WERI-Rb-1 (cell line): Measurements from ENCODE around the gene MYH2.

Source experiments
- DNase-seq: peaks from one replicate; pipeline ENCODE4 v3.0.0-alpha.2; 2020
- H3K27ac ChIP-seq: fragments of 250-450 bp; sonication (Bioruptor Pico); 2 replicates; pipeline ENCODE4 v1.5.1; 2020; ENCODE audit warnings: mild to moderate bottlenecking, moderate library complexity
- H3K27me3 ChIP-seq: fragments of 250-450 bp; sonication (Bioruptor Pico); 2 replicates; pipeline ENCODE4 v1.5.1; 2021; ENCODE audit warnings: mild to moderate bottlenecking, low read depth, moderate library complexity; ENCODE audit not compliant: insufficient read depth, severe bottlenecking
- H3K36me3 ChIP-seq: fragments of 250-450 bp; sonication (Bioruptor Pico); 2 replicates; pipeline ENCODE4 v1.5.1; 2020; ENCODE audit warnings: mild to moderate bottlenecking, moderate library complexity
- H3K4me3 ChIP-seq: 2 replicates; pipeline ENCODE4 v1.5.1; 2011; ENCODE audit warnings: low read depth, mild to moderate bottlenecking, control low read depth, low read length
- H3K9me3 ChIP-seq: fragments of 250-450 bp; sonication (Bioruptor Pico); 2 replicates; pipeline ENCODE4 v1.5.1; 2021; ENCODE audit warnings: mild to moderate bottlenecking, moderate library complexity; ENCODE audit not compliant: severe bottlenecking
- TF ChIP-seq, protein P1 (sequence below): IDR thresholded peaks from 2 replicates; pipeline ENCODE4 v1.5.1; 2011; ENCODE audit warnings: low read depth, mild to moderate bottlenecking, control low read depth, inconsistent platforms, low read length

The MYH2 gene

DNA sequence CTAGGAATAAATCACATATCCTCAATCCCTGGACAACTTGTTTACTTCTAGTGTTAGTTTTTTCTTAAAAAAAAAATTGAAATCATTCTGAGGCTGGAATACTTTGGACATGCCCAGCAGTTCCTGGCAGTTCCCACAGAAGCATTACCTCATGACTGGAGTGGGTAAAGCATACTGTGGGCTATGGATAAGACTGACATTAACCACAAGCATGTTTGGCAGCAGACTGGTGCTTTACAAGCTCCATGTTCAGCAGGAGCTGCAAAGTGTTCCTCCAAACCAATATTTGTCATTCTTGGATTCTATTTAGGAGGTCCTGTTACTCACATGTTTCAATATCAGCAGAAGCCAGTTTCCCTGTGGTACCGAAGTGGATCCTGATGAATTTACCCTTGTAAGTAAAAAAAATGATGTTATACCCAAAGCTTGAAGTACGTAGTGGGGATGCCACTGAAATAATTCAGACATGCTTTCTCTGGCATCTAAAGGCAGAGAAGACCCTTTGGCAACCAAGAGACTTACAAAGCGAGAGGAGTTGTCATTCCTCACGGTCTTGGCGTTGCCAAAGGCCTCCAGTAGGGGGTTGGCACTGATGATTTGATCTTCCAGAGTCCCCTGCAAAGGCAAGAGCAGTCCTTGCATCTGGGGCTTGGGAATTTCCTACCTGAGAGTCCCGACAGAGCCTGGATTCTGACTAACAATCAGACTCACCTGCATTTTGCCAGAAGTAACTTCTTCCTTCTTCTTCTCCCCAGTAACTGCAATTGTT is 36.0 kb downstream of the MYH2 start:
- Histone ChIP-seq H3K36me3 (no peaks in the 10 kb centered on the region), H3K27me3 (peaks cover 5% of the 10 kb centered on the region), H3K4me3 (no peak overlapping the region), H3K27ac (no peak overlapping the region), H3K9me3 (no peaks in the 10 kb centered on the region)
- DNase-seq: no peak
- TF ChIP-seq, protein P1, sequence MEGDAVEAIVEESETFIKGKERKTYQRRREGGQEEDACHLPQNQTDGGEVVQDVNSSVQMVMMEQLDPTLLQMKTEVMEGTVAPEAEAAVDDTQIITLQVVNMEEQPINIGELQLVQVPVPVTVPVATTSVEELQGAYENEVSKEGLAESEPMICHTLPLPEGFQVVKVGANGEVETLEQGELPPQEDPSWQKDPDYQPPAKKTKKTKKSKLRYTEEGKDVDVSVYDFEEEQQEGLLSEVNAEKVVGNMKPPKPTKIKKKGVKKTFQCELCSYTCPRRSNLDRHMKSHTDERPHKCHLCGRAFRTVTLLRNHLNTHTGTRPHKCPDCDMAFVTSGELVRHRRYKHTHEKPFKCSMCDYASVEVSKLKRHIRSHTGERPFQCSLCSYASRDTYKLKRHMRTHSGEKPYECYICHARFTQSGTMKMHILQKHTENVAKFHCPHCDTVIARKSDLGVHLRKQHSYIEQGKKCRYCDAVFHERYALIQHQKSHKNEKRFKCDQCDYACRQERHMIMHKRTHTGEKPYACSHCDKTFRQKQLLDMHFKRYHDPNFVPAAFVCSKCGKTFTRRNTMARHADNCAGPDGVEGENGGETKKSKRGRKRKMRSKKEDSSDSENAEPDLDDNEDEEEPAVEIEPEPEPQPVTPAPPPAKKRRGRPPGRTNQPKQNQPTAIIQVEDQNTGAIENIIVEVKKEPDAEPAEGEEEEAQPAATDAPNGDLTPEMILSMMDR: no peak

DNA sequence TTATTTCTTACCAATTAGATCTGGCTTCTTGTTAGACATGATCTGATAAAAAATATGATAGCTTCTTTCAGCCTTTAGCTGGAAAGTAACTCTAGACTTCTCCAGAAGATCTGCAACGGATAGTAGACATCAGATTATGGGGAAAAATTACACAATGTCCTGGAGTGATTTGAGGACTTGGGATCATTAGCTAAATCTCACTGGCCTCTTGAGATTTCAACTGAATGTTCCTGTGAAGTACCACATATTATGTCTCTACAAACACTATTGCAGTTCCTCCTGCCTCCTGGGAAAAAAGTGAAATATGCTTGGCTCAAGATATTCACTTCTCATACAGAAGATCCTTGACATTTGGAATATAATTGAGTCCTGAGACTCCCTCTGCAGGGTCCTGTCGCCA is 36.6 kb downstream of the MYH2 start:
- H3K4me3 ChIP-seq: no peak overlapping the region
- peaks cover 5% of the 10 kb centered on the region for H3K27me3 ChIP-seq
- H3K9me3 ChIP-seq: no peaks in the 10 kb centered on the region
- no peaks in the 10 kb centered on the region for H3K36me3 ChIP-seq
- no peak for DNase-seq
- TF ChIP-seq, protein P1: no peak
- H3K27ac ChIP-seq: no peak overlapping the region

GRCh38 chr17:10499950-10500349 is 49.5 kb downstream of the MYH2 start:
- no peaks in the 10 kb centered on the region for H3K9me3 ChIP-seq

GRCh38 chr17:10492004-10492403 is 57.5 kb downstream of the MYH2 start:
- H3K27me3 ChIP-seq: no peaks in the 10 kb centered on the region
- no peaks in the 10 kb centered on the region for H3K36me3 ChIP-seq
- no peak for DNase-seq
- peaks cover 10% of the 10 kb centered on the region for H3K9me3 ChIP-seq
- TF ChIP-seq, protein P1: no peak
- H3K27ac ChIP-seq: no peak overlapping the region
- no peak overlapping the region for H3K4me3 ChIP-seq

More at GRCh38 chr17:10499950-10500349, 49.5 kb downstream of the MYH2 start:
- peaks cover 4% of the 10 kb centered on the region for H3K27me3 ChIP-seq
- TF ChIP-seq, protein P1: no peak
- no peak for DNase-seq
- no peak overlapping the region for H3K4me3 ChIP-seq
- H3K27ac ChIP-seq: no peak overlapping the region
- H3K36me3 ChIP-seq: no peaks in the 10 kb centered on the region

DNA sequence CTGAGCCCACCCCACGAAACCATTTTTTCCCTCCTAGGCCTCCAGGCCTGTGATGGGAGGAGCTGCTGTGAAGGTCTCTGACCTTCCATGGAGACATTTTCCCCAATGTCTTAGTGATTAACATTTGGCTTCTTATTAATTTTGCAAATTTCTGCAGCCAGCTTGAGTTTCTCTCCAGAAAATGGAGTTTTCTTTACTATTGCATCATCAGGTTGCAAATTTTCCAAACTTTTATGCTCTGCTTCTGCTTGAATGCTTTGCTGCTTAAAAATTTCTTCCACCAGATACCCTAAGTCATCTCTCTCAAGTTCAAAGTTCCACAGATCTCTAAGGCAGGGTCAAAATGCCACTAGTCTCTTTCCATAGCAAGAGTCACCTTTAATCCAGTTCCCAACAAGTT is 67.2 kb downstream of the MYH2 start:
- Histone ChIP-seq H3K36me3 (no peaks in the 10 kb centered on the region), H3K9me3 (peaks cover 2% of the 10 kb centered on the region), H3K27me3 (no peaks in the 10 kb centered on the region), H3K4me3 (no peak overlapping the region), H3K27ac (no peak overlapping the region)
- DNase-seq: no peak
- TF ChIP-seq, protein P1: no peak

DNA sequence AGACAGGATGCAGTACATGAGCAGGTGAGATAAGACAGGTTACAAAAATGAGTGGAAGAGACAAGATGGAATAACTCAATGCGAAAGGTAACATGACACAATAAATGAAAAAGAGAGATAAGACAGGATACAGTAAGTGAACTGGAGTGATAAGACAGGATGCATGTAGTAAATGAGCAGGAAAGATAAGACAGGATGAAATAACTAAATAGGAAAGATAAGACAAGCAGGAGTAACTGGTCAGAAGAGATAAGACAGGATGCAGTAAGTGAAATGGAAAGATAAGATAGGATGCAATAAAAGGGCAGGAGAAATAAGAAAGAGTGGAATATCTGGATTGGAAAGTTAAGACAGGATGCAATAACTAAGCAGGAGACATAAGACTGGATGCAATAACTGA is 71.8 kb downstream of the MYH2 start:
- DNase-seq: no peak
- TF ChIP-seq, protein P1: no peak
- H3K4me3 ChIP-seq: no peak overlapping the region
- peaks cover 2% of the 10 kb centered on the region for H3K27me3 ChIP-seq
- no peak overlapping the region for H3K27ac ChIP-seq
- no peaks in the 10 kb centered on the region for H3K9me3 ChIP-seq
- no peaks in the 10 kb centered on the region for H3K36me3 ChIP-seq
